GM23338 (cell line): ENCODE measurements around the gene PRAMEF20. TPM values are rescaled to one million over a fixed set of nuclear protein-coding genes. Genes with fewer than 3 reads are reported as not detected.

Experiments
- ATAC-seq: fragments of 200-7000 bp; cut with Tn5 transposase; 3 replicates; pipeline ENCODE4 v1.9.1; 2020
- DNase-seq: peaks from one replicate; pipeline ENCODE4 v3.0.0-alpha.2; 2015; ENCODE audit warnings: low spot score
- H2AFZ ChIP-seq: fragments of 200-600 bp; sonication (generic); 2 replicates; pipeline ENCODE4 v1.8.0; 2016; ENCODE audit warnings: antibody characterized with exemption, mild to moderate bottlenecking, moderate library complexity
- H3F3A ChIP-seq: fragments of 200-600 bp; sonication (generic); replicated peaks from 2 replicates; pipeline ENCODE4 v1.8.0; 2017; ENCODE audit warnings: antibody characterized with exemption, mixed run types, low read depth
- H3K27ac ChIP-seq: fragments of 200-600 bp; sonication (generic); 2 replicates; pipeline ENCODE4 v1.6.1; 2016; ENCODE audit warnings: low read depth
- H3K27me3 ChIP-seq: fragments of 200-600 bp; sonication (generic); 2 replicates; pipeline ENCODE4 v1.8.0; 2016; ENCODE audit warnings: mild to moderate bottlenecking, mixed run types, moderate library complexity; ENCODE audit not compliant: insufficient read depth
- H3K36me3 ChIP-seq: fragments of 200-600 bp; sonication (generic); 2 replicates; pipeline ENCODE4 v1.8.0; 2016; ENCODE audit warnings: mild to moderate bottlenecking; ENCODE audit not compliant: insufficient read depth
- H3K4me1 ChIP-seq: fragments of 200-600 bp; sonication (generic); 2 replicates; pipeline ENCODE4 v1.8.0; 2016; ENCODE audit warnings: mild to moderate bottlenecking, moderate library complexity; ENCODE audit not compliant: insufficient read depth
- H3K4me2 ChIP-seq: fragments of 200-600 bp; sonication (generic); 2 replicates; pipeline ENCODE4 v1.7.1; 2017; ENCODE audit warnings: mixed run types
- H3K4me3 ChIP-seq: fragments of 200-600 bp; sonication (generic); 2 replicates; pipeline ENCODE4 v1.6.1; 2016; ENCODE audit warnings: mixed run types
- H3K79me2 ChIP-seq: fragments of 200-600 bp; sonication (generic); replicated peaks from 2 replicates; pipeline ENCODE4 v1.8.0; 2017; ENCODE audit warnings: mild to moderate bottlenecking; ENCODE audit not compliant: insufficient read depth
- H3K9me2 ChIP-seq: fragments of 200-600 bp; sonication (generic); 2 replicates; pipeline ENCODE4 v1.8.0; 2017; ENCODE audit not compliant: insufficient read depth
- H4K20me1 ChIP-seq: fragments of 200-600 bp; sonication (generic); replicated peaks from 2 replicates; pipeline ENCODE4 v1.8.0; 2017; ENCODE audit warnings: mild to moderate bottlenecking; ENCODE audit not compliant: insufficient read depth
- H3K27ac Mint-ChIP-seq: 2 replicates; pipeline ENCODE4 v1.8.0; 2020; ENCODE audit warnings: inconsistent platforms, mild to moderate bottlenecking, moderate library complexity, mixed read lengths
- H3K27me3 Mint-ChIP-seq: 3 replicates; pipeline ENCODE4 v1.8.0; 2022; ENCODE audit warnings: low read depth, mild to moderate bottlenecking, moderate library complexity, mixed read lengths, inconsistent platforms; ENCODE audit not compliant: insufficient read depth, poor library complexity
- H3K36me3 Mint-ChIP-seq: 3 replicates; pipeline ENCODE4 v1.8.0; 2021; ENCODE audit warnings: low read depth, mild to moderate bottlenecking, inconsistent platforms, moderate library complexity, mixed read lengths
- H3K4me1 Mint-ChIP-seq: 3 replicates; pipeline ENCODE4 v1.8.0; 2020; ENCODE audit warnings: mild to moderate bottlenecking, inconsistent platforms, mixed read lengths
- H3K4me3 Mint-ChIP-seq: 3 replicates; pipeline ENCODE4 v1.8.0; 2021; ENCODE audit warnings: moderate library complexity, mild to moderate bottlenecking, inconsistent platforms, mixed read lengths
- H3K9me3 Mint-ChIP-seq: 3 replicates; pipeline ENCODE4 v1.8.0; 2020; ENCODE audit warnings: moderate library complexity, mild to moderate bottlenecking, inconsistent platforms, mixed read lengths
- CREB1 ChIP-seq: fragments of 250-450 bp; sonication (Bioruptor Pico); IDR thresholded peaks from 2 replicates; pipeline ENCODE4 v1.5.0; 2020; ENCODE audit warnings: low read depth, mild to moderate bottlenecking, moderate library complexity
- JUNB ChIP-seq: IDR thresholded peaks from one replicate; pipeline ENCODE4 v1.6.1; 2016; ENCODE audit warnings: antibody characterized with exemption; ENCODE audit not compliant: unreplicated experiment
- STAT1 ChIP-seq: IDR thresholded peaks from one replicate; pipeline ENCODE4 v1.6.1; 2016; ENCODE audit warnings: antibody characterized with exemption; ENCODE audit not compliant: unreplicated experiment
- polyA plus RNA-seq: library from polyadenylated mRNA; unstranded; fragments of >200 nt; fragmentation: Nextera tagmentation; extraction: Ambion mirVana; gene quantifications from 2 replicates; pipeline ENCODE4 v1.2.1, GENCODE V29; 2016
- total RNA-seq: library from RNA; depleted of rRNA; stranded (reverse); fragments of >200 nt; shearing (Covaris generic); gene quantifications from 2 replicates; pipeline ENCODE4 v1.2.3, GENCODE V29; 2014
- TF ChIP-seq, protein P1 (sequence below): fragments of 250-450 bp; sonication (Bioruptor Pico); IDR thresholded peaks from 2 replicates; pipeline ENCODE4 v1.5.0; 2020; ENCODE audit warnings: mild to moderate bottlenecking, moderate library complexity
- TF ChIP-seq, protein P2 (sequence below): IDR thresholded peaks from 2 replicates; pipeline ENCODE4 v1.6.1; 2016; ENCODE audit warnings: antibody characterized with exemption

Gene PRAMEF20
- total and polyA plus RNA-seq, 2 experiments from 2014 or later, result not detected

DNA sequence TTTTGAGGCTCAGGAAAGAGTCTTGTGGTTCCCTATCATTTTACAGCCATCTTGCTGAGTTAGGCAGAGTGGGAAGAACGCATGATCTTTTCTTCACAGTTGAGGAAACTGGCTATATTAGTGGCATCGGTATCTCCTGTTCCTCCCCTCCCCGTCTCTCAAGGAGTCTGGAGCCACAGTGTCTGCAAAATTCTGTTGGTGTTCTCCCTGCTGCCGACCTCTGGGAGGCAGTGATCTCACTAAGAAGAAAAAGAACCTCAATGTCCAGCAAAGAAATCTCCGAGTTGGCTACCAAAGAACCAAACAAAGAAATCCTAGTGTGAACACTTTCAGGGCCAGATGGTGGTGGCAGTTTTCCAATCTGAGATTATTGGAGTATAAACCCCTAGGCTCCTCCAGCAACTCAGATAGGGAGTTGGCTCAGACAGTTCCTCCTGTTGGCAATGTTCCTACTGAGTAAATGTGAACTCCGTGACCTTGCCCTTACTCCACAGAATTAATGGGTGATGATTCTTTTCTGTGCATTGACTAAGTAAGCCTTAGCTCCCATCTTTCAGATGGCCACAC, 41.2 kb downstream of the PRAMEF20 start (continued):
- TF ChIP-seq, protein P1, sequence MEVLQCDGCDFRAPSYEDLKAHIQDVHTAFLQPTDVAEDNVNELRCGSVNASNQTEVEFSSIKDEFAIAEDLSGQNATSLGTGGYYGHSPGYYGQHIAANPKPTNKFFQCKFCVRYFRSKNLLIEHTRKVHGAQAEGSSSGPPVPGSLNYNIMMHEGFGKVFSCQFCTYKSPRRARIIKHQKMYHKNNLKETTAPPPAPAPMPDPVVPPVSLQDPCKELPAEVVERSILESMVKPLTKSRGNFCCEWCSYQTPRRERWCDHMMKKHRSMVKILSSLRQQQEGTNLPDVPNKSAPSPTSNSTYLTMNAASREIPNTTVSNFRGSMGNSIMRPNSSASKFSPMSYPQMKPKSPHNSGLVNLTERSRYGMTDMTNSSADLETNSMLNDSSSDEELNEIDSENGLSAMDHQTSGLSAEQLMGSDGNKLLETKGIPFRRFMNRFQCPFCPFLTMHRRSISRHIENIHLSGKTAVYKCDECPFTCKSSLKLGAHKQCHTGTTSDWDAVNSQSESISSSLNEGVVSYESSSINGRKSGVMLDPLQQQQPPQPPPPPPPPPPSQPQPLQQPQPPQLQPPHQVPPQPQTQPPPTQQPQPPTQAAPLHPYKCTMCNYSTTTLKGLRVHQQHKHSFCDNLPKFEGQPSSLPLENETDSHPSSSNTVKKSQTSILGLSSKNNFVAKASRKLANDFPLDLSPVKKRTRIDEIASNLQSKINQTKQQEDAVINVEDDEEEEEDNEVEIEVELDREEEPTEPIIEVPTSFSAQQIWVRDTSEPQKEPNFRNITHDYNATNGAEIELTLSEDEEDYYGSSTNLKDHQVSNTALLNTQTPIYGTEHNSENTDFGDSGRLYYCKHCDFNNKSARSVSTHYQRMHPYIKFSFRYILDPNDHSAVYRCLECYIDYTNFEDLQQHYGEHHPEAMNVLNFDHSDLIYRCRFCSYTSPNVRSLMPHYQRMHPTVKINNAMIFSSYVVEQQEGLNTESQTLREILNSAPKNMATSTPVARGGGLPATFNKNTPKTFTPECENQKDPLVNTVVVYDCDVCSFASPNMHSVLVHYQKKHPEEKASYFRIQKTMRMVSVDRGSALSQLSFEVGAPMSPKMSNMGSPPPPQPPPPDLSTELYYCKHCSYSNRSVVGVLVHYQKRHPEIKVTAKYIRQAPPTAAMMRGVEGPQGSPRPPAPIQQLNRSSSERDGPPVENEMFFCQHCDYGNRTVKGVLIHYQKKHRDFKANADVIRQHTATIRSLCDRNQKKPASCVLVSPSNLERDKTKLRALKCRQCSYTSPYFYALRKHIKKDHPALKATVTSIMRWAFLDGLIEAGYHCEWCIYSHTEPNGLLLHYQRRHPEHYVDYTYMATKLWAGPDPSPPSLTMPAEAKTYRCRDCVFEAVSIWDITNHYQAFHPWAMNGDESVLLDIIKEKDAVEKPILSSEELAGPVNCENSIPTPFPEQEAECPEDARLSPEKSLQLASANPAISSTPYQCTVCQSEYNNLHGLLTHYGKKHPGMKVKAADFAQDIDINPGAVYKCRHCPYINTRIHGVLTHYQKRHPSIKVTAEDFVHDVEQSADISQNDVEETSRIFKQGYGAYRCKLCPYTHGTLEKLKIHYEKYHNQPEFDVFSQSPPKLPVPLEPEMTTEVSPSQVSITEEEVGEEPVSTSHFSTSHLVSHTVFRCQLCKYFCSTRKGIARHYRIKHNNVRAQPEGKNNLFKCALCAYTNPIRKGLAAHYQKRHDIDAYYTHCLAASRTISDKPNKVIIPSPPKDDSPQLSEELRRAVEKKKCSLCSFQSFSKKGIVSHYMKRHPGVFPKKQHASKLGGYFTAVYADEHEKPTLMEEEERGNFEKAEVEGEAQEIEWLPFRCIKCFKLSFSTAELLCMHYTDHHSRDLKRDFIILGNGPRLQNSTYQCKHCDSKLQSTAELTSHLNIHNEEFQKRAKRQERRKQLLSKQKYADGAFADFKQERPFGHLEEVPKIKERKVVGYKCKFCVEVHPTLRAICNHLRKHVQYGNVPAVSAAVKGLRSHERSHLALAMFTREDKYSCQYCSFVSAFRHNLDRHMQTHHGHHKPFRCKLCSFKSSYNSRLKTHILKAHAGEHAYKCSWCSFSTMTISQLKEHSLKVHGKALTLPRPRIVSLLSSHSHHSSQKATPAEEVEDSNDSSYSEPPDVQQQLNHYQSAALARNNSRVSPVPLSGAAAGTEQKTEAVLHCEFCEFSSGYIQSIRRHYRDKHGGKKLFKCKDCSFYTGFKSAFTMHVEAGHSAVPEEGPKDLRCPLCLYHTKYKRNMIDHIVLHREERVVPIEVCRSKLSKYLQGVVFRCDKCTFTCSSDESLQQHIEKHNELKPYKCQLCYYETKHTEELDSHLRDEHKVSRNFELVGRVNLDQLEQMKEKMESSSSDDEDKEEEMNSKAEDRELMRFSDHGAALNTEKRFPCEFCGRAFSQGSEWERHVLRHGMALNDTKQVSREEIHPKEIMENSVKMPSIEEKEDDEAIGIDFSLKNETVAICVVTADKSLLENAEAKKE (CRISPR knock-in tag), result no peak
- no peak for TF ChIP-seq CREB1
- TF ChIP-seq, protein P2, sequence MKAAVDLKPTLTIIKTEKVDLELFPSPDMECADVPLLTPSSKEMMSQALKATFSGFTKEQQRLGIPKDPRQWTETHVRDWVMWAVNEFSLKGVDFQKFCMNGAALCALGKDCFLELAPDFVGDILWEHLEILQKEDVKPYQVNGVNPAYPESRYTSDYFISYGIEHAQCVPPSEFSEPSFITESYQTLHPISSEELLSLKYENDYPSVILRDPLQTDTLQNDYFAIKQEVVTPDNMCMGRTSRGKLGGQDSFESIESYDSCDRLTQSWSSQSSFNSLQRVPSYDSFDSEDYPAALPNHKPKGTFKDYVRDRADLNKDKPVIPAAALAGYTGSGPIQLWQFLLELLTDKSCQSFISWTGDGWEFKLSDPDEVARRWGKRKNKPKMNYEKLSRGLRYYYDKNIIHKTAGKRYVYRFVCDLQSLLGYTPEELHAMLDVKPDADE, result no peak

DNA sequence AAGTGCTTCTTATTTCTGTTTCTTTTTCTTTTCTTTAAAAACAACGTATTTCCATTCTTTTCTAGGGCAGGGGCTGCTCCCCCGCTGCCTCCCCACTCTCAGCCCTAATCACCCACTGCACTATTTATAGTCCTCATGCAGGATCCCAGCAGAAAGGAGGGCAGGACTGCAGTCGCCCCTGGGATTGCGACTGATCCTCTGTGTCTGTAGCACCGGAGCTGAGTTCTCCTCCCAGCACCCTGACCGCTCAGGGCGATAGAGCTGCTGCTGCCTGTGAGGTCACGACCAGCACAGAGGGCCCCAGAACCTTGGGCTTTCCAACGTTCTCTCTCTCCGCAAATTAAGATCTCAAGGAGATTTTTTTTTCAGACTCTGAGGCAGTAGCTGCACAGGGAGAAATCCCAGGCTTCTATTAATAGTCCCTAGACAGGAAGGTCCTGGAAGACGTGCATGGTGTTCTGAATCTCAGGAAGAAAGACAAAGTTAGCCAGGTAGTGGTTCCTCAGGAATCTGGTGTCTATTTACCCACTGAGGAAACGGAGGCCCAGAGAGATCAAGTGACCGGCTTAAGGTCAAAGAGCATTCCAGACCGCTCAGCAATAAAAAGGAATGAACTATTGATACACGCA, 46.8 kb downstream of the PRAMEF20 start:
- peaks cover 3% of the 10 kb centered on the region for H3K27me3 Mint-ChIP-seq
- H3K9me3 Mint-ChIP-seq, result peaks cover 84% of the 10 kb centered on the region
- no peaks in the 10 kb centered on the region for H3K36me3 ChIP-seq
- H3K4me1 Mint-ChIP-seq, result no peaks in the 10 kb centered on the region
- H3K27ac ChIP-seq, result no peak overlapping the region
- no peak overlapping the region for H2AFZ ChIP-seq
- no peak overlapping the region for H3K27ac Mint-ChIP-seq
- no peak overlapping the region for H3K4me3 Mint-ChIP-seq
- no peaks in the 10 kb centered on the region for H3F3A ChIP-seq
- no peaks in the 10 kb centered on the region for H3K9me2 ChIP-seq
- H3K79me2 ChIP-seq, result no peaks in the 10 kb centered on the region
- no peak overlapping the region for H3K4me2 ChIP-seq
- no peak overlapping the region for H3K4me3 ChIP-seq
- H4K20me1 ChIP-seq, result no peaks in the 10 kb centered on the region
- no peaks in the 10 kb centered on the region for H3K27me3 ChIP-seq
- ATAC-seq (no peak), DNase-seq (no peak)
- H3K4me1 ChIP-seq, result no peaks in the 10 kb centered on the region
- peaks cover 28% of the 10 kb centered on the region; the same call in 2 of the 3 replicates for H3K36me3 Mint-ChIP-seq
- TF ChIP-seq, protein P1 (CRISPR knock-in tag), result no peak
- TF ChIP-seq, protein P2, result no peak
- no peak for TF ChIP-seq JUNB
- TF ChIP-seq STAT1, result no peak
